Body of pancreas (tissue), 4 donors: Measurements from ENCODE around the gene TAF11L12.
"Not testable (repeated sequence)": the region's sequence is repeated elsewhere in the genome, so short reads cannot be mapped to it uniquely, and the experiment has no call there.

Experiments used
- CTCF ChIP-seq, 7 experiments: fragments of 450-650 bp in 4 of 7; fragments of 200-600 bp in 3 of 7; sonication (generic) in 3 of 7; IDR thresholded peaks; one replicate each; pipeline ENCODE4 v1.5.1; 2016 to 2019; ENCODE audit warnings: antibody characterized with exemption in 7 of 7
- POLR2A ChIP-seq, 3 donors: fragments of 450-650 bp; IDR thresholded peaks; one replicate each; pipeline ENCODE4 v1.6.1; 2016; ENCODE audit warnings: antibody characterized with exemption in 3 of 3, mild to moderate bottlenecking in 2 of 3

GRCh38 chr5:17597728-17598127, 12.5 kb upstream of the TAF11L12 start, which contains the start of gene TAF11L10:
- TF ChIP-seq CTCF, POLR2A (IDR thresholded peaks at IDR 0.05): not testable (repeated sequence)
